Midbrain (tissue), 1 donor: Measurements from ENCODE around the gene GALT.

ENCODE experiments used
- DNase-seq: peaks from one replicate; lab custom pipeline; 2025; lab: John Stamatoyannopoulos, UW

Gene GALT

GRCh38 chr9:34646211-34647083 lies at the start of gene GALT:
GALT (plus strand) TSS chr9:34646675; CDS start chr9:34646705, 30 bp downstream.
- peak; percentile 89 for DNase-seq

GRCh38 chr9:34599546-34599945 lies 46.9 kb upstream of the GALT start:
- no peak for DNase-seq

- no peak for DNase-seq
These were observed 45.6 kb upstream of the GALT start for GRCh38 chr9:34600908-34601307.

- DNase-seq = no peak
These were observed 44.4 kb upstream of the GALT start for GRCh38 chr9:34601937-34602573.

- DNase-seq = peak; percentile 88
These were observed 42.8 kb upstream of the GALT start for GRCh38 chr9:34603610-34604231.

GRCh38 chr9:34606190-34606589 lies 40.3 kb upstream of the GALT start:
- DNase-seq = no peak

- DNase-seq = no peak
These were observed 39.6 kb upstream of the GALT start for GRCh38 chr9:34606905-34607304.

GRCh38 chr9:34607331-34607730 lies 39.1 kb upstream of the GALT start:
- DNase-seq = no peak

- DNase-seq = no peak
These were observed 35.9 kb upstream of the GALT start for GRCh38 chr9:34610434-34611206.

- no peak for DNase-seq
These were observed 35.1 kb upstream of the GALT start for GRCh38 chr9:34611251-34611810.

GRCh38 chr9:34611811-34612787 lies 34.4 kb upstream of the GALT start, which contains the start of gene RPP25L:
RPP25L (minus strand) TSS chr9:34612097; CDS start chr9:34611296, 801 bp downstream.
- peak; percentile 89 for DNase-seq

- peak; percentile 89 for DNase-seq
These were observed 33.6 kb upstream of the GALT start for GRCh38 chr9:34612788-34613390.

- no peak for DNase-seq
These were observed 31.3 kb upstream of the GALT start for GRCh38 chr9:34615132-34615531.

- peak; percentile 95 for DNase-seq
These were observed 26.1 kb upstream of the GALT start, which contains the start of gene DCTN3 for GRCh38 chr9:34620061-34620994. DCTN3 (minus strand) TSS chr9:34620495; CDS start chr9:34620464, 31 bp downstream.

GRCh38 chr9:34623374-34624235 lies 22.9 kb upstream of the GALT start:
- DNase-seq = no peak

GRCh38 chr9:34624475-34625185 lies 21.8 kb upstream of the GALT start:
- no peak for DNase-seq

- DNase-seq = no peak
These were observed 21.3 kb upstream of the GALT start for GRCh38 chr9:34625186-34625486.
